CD4-positive, alpha-beta T cell treated with Interleukin-6 at 100 ng/mL for 8 hours (primary cell): Measurements from ENCODE around the gene CMIP.

Experiments used
- DNase-seq: peaks from one replicate; pipeline ENCODE4 v3.0.0-alpha.2; 2020; ENCODE audit warnings: mixed read lengths, low spot score

CMIP gene

DNA sequence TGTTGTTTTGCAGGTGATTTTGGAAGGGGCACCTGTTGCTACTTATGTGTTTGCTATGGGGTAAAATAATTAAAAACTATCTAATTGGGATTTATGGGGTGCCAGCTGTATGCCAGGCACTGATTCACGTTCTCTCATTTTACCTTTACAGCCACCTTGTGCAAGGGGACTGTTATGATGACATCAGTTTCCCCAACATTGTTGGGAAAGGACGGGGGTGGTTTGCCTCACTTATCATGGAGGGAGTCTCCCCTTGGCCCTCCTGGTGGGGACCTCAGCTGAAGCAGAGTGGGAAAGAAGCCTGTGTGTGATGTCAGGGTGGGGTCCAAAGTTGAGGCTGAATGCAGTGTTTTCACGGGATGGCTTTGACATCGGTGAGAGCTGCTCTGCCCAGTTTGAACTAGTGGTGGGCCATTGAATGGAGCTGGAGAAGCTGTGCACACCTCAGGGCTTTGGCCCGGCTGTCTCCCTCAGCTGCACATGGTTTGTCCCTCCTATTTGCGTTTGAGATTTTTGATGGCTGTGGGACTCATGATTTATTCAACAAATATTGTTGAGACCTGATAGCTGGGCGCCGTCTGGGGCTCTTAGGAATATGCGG, 36.1 kb downstream of the CMIP start:
- DNase-seq: no peak

DNA sequence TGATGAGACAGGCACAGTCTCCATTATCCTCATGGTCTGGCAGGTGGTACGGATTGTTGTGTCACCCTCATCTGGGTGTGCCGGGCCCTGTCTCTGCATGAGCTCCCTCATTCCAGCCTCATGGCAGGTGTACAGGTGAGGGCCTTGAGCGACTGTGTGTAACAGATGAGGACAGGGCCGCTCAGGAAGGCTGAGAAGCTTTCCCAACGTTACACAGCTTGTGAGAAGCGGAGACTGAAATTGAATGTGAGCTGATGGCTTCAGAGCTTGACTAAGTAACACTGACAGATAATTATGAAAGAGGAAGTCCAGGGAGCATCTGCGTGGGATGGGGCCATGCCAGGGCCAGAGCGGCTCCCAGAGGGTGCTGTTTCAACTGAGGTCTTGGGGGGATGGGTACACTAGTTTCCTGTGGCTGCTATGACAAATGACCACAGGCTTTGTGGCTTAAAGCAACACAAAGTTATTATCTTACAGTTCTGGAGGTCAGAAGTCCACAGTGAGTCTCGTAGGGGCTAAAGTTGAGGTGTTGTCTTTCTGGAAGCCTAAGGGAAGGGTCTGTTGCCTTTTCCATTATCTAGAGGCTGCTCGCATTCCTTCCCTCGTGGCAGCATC, 36.7 kb downstream of the CMIP start:
- DNase-seq: no peak

DNA sequence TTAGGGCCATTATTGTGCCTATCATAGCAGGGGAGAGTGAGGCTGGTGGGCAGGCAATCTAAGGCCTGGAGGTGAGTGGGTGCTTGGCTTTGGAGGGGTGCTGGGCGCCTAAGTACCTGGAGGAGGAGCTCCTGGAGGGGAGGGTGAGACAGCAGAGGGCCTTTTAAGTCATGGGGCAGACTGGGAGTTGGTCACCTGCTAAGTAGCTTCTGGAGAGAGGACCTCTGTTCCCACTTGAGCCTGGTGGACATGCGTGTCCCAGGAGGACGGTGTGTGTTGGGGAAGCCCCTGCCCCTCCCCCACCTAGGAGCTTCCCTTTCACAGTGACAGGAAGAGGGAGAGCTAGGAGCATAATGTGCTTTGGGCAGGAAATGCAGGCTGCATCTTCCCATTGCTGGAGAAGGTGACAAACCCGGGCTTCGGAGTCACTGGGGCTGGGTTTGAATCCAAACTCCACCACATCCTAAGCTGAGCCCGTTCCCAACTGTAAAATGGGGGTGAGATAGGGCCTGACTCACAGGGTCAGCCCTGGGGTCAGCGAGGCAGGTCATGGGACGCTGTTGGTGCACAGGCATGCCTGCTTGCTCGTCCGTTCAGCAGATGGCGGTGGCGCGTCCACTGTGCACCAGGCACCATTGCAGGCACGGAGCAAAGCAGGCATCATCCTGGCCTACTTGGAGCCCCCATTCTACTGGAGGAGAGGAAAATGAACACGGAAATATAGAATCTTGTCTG, 37.9 kb downstream of the CMIP start:
- DNase-seq: no peak

DNA sequence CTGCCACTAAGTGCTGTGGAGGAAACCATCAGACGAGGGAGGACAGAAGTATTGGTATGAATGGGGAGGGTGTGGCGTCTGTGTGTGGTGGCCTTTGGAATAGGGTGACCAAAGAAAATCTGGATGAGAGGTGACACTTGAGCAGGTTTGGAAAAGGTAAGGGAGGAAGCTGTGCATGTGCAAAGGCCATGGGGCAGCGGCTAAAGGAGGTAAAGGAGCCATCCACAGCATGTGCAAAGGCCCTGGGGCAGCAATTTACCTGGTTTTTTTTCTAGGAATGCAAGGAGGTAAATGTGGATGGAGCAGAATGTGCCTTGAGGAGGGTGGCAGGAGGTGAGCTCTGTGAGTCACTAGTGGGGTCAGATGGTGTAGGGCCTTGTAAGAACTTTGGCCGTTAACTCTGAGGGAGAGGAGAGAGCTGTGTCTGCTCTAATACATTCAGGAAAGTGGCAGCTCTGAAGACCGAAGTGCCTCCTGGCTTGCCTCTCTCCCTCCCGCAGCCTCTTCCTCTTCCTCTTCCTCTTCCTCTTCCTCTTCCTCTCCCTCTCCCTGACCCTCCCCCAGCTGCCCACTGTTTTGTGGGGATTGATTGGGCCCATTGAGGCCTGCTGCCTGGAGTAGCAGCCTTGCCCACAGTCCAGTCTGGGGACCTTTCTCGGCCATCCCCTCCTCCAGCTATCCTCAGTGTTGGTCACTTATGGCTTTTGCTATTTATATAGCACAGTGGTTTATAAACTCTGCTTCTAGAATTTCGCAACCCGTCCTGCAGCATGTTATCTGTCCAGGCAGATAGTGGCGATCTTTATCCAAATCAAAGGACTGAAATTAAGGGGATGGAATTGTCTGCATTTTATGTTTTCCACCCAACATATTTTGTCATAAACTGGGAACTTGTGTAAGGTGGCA, 38.7 kb downstream of the CMIP start:
- DNase-seq: no peak

DNA sequence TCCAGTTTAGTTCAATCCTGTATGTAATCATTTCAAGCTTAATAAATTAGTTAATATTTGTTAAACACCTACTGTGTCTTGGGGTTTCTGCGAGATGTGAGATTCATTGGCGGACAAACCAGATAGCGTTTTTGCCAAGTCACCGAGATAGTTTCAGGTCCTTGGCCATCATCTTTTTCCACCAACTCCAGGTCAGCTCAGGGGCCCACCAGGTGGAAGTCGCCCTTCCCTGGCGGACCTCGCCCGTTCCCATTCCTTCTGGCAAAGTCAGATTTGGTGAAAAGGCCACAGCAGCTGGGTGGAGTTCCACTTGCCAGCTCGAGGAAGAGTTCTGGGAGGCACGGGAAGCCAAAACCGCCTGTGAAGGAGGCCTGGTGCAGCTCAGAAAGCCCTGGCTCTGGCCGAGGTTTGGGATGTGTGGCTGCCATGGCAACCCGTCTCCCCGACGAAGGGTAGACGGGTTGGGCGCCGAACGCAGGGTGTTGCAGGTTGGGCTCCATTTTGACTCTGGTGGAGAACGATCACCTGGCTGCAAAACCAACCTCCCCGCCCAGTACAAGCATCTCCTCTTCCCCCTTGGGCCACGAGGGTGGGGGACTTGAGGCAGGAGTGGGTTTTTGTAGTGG, 39.5 kb downstream of the CMIP start:
- DNase-seq: no peak

DNA sequence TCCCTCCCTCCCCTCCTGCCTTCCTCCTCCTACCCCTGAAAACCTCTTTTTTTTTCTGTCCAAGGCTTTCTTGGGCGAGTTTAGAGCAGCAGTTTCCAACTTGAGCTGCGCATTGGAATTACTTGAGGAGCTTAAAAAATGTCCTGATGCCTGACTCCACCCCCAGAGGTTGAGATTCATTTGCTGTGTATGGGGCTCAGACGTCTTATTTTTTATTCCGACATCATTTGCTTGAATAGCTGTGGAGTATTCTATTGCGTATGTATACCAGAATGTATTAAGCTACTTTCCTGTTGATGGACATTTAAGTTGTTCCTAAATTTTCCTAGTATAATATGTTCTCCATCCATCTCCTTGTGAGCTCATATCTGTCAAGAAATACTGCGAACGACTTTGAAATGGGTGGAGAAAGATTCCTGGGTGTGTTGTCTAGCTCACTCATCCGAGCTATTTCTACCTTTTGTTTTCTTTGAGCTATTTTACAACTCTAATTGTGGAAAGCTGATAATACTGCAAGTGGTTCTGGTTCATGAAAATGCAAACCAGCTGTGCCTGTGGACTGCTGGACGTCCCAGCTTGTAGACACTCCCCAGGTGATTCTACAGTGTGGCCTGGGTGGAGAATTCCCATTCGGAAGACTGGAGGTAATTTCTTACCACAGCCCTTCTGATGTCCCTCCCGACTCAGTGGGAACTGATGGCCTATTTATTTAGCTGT, 40.5 kb downstream of the CMIP start:
- no peak for DNase-seq

DNA sequence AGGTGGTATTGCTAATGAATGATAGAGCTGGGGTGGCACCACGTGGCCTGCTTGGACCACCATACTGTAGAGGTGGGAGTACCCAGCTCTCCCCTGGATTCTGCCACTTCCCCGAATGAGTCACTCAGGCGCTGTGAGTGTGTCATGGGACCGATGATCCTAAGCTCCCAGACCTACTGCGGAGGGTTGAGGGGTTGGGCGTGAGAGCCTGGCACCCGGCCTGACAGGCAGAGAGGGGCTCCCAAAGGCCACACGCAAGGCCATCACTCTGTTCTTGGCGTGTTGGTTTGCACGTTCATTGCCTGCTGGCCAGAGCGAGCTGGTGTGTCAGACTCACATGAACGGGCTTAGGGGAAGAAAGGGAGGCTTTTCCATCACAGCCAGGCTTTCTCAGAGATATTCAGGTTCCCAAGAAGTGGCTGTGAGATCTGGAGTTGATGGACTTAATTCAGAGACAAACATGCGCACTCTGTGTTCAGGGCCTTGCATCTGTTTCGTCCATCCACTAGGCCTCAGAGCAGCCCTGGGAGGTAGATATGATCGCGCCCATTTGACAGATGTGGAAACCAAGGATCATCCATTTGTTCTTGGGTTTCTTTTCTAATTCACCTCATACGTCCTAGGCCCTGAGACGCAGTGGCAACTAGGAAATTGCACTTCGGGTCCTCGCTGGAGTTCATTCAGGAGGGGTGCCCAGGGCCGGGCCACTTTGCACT, 41.4 kb downstream of the CMIP start:
- no peak for DNase-seq

DNA sequence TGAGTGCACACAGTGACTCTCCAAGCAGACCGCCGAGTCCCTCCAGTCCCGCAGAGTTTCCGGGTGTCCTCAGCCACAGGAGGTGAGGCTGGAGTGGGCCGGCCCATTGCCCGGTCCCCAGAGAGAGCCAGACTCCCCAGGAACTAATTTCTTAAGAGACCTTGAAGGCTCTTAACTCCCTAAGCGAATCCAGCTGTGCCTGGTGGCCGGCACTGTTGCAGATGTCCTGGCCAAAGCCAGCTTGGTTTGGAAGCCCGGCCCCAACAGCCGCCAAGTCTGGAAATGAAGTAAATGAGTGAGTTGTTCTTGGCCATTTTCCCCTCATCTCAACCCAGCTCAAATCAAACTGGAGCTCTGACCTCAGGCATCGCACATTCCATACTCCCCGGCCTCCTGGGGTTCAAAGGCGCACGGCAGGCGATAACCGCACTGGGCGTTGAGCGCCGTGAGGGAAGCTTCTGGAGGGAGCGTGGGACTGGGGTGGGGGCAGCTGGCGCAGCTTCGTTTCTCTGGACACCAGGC, 42.0 kb downstream of the CMIP start:
- DNase-seq: no peak

DNA sequence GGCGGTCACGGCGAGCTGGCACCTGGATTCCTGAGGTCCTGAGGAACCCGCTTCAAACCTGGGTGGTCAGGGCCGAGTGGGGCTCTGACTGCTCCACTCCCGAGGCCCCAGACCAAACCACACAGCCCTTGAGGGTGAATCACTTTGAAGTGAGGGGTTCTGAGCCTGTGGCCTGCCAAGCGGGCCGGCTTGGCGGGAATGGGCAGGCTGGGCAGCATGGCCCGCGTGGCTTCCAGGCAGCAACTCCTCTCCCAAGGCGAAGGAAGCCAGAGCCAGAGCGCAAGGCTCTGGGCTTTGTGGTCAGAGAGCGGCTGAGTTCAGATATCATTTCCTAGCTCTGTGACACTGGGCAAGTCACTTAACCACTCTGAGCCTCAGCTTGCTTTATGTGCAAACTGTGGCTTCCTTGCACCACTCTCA, 42.7 kb downstream of the CMIP start:
- DNase-seq: no peak

DNA sequence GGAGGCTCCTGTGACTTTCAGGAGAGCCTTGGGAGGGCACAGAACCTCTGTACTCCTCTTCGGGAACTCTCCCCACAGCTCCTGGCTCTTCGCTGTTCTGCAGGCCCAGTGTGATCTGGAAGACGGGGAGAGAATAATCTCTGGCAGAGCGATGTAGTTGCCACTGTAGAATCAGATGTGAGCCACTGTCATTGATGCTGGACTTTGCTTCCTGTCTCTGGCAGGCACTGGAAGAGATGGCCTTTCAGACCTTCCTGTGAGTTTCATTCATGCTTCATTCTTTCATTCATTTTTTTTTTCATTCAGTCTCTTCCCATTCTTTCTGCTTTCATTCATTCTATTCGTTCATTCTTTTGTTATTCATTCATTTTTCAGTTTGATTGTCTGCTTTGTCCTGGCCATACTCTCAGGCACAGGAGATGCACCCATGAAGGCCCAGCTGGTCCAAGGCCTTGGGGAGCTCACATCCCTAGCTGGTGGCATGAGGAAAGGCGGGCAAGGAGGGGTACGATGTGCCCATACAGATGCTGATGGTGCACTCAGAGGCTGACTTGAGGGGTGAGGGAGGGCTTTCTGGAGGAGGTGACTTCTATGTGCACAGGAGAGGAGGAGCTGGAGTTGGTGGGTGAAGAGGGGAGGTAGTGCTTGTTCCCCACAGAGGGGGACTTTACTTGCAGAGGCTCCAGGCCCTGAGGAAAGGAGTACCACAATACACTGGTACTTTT, 44.2 kb downstream of the CMIP start:
- DNase-seq: no peak

DNA sequence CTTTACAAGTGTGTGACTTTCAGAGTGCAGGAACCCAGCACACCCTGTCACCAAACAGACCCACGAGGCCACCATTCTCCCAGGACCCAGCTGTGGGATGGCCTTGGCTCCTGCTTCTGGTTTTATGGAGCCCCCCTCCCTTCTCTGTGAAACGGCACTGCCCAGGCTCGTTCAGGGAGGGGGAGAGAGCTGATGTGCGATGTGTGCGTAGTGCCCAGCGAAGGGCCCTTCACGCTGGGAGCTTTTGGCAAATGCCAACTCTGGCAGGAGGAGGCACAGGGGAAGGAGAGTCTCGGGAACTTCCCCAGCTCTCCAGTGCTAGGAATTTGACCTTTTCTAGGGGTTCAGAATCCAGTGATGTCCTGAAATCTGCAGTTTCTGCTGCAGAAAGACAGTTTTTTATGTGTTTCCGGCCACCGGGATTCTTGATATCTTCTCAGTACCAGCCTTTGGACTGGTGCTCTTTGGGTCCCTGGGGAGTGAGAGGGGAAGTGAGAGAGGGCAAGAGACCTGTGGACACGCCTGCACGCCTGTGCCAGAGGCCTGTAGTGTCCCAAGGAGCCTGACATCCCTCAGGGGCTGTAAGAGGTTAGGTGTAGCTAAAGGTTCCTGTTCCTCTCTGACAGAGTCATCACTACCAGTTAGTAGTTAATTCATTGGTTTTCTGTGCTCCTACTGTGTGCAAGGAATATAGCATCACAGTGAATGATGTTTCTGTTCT, 45.1 kb downstream of the CMIP start:
- no peak for DNase-seq

DNA sequence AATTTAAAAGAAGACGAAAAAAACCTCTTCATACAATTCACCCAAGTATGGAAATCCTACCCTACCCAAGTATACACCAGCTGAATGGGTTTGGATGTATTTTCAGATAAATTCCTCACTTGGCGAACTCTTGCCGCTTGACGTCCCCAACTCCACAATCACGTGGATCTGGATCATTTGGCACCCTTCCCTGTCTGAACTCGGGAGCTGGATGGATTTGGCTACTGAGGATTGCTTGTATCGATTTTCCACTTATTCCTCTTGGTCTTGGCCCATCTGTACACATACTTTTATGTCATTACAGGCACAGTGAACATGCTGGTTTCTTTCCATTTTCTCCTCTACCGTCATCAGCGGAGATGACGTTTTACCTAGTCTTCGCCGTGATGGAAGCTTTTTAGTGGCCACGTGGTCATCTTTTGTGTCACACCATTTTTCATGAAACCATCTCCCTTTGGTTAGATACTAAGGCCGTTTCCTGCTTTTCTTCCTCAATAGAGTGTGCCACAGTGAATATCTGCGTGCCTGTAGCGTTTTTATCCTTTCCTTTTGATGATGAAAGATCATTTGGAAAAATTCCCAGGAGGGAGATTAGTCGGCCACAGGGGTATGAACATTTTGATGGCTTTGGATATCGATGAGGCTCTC, 47.1 kb downstream of the CMIP start:
- DNase-seq: no peak

DNA sequence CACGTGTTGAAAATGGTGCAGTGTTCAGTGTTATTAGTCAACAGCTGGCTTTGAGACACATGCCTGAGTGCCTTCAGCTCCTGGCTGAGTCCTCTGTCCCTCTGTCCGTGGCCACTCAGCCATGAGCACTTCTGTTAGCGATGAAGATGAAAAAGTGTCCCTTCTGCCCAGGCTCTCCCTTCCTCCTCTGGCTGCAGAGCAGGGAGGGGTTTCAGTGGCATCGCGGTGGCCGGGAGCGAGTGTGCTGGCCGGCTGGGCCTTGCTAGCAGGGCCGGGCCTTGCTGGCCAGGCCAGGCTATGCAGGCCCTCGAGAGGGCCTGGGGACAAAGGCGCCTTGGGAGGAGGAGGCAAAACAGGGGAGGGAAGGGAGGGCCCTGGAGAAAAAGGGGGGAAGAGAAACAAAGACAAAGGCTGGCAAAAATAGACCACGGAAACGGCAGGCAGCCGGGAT, 47.7 kb downstream of the CMIP start:
- DNase-seq: no peak

DNA sequence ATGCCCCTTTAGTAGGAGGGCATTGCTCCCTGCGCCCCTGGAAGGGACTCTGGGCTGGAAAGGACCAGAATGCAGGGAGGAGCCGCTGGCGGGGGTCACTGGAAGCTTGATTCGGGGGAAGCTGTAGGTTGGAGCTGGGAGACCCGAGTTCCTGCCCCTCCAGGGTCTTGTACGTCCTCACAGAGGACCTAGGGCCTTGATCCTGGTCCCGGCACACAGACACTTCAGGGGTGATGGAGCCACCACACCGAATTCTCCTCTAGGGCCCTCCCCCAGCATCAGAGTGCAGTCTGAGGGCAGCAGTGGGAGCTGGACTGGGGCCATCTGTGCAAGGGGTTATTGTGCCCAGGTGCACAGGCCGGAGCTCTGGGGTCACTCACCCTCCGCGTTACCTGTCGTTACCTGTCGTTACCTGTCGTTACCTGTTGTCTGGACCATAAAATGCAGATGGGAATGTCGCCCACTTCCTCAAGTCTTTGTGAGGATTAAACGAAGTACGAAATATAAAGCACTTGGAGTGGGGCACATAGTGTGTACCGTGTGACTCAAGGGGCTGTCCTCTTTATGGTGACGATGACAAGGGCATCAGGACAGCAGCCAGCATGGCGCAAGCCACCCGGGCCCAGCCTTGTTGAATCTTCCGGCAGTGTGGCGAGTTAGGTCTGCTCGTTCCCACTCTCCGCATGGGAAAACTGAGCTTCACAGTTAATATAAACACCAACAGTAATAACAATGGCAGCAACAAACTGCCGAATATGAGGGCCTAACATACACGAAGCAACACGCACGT, 48.6 kb downstream of the CMIP start:
- DNase-seq: no peak

DNA sequence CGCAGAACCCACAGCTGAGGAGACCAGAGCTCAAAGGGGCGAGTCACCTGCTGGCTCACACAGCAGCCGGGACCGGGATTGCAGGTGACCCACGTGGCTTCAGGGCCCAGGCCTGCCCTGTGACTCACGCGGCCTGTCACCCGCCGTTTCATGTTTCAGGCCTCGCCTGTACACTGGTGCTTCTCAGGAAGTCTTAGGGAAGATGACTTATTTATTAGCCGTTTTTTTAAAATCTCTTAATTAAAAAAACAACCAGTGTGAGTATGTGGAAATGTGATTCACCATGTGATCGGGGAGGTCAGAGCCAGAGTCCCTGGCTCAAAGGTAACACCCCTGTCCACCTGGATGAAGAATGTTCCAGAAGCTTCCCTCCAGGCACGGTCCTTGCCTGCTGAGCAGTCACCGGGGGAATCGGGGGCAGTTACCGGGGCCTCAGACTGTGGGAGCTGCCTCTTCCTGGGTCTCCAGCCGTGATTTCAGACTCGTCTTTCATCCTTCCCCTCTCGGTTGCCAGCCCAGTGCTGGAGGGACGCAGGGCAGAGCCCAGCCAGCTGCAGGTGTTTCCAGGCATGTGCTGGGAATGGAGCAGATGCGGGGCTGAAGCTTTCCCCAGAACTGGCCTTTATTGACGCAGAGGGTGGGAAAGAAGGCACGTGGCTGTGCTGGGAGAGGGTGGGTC, 49.3 kb downstream of the CMIP start:
- DNase-seq: peak; percentile 27

DNA sequence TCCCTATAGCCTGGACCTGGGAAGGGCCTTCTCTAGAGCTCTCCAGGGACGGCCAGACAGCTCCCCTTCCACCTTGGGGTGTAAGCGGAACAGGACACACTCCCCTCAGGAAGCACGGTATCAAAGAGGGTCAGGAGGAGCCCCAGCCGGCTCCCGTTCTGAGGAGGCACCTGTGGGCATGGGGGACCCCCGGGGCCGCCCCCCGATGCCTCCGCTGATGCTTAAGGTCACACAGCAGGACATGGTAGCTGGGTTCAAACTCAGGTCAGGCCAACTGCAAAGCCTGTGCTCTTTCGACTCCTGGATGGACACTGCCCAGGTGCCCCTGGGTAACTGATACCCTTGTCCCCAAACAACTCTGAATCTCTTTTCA, 49.8 kb downstream of the CMIP start:
- no peak for DNase-seq

DNA sequence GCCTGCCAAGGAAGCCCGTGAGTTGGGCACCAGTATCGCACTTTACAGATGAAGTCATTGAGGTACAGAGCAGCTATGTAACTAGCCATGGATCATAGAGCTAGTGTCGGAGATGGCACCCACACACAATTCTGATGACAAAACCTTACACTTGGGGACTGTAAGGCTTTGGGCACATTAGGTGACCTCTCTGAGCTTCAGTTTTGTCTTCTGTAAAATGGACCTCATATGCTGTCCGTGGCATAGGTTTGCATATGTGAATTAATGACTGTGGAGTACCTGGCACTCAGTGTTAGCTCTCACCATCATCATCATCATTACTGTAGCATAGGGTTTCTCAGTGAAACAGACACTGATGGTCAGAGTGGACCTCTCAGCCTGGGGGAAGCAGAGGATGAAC, 50.3 kb downstream of the CMIP start:
- no peak for DNase-seq
